IMR-90 (cell line): ENCODE results near the gene DAGLA. TPM values are rescaled to one million over a fixed set of nuclear protein-coding genes. Genes with fewer than 3 reads are reported as not detected.

Experiments used
- ATAC-seq: fragments of 200-7000 bp; cut with Tn5 transposase; 2 replicates; pipeline ENCODE4 v1.9.1; 2020; ENCODE audit warnings: low read depth, mild to moderate bottlenecking, moderate library complexity
- BruUV-seq: library from RNA; stranded (reverse); fragments of 400-500 nt; replicated peaks from 2 replicates; lab custom pipeline; 2021; lab: Mats Ljungman, UMichigan
- CTCF ChIA-PET: fragments of 300-600 bp; formaldehyde crosslinking; extraction: SDS; loops from one replicate; lab custom pipeline; 2021; ENCODE audit warnings: antibody characterized with exemption; lab: Yijun Ruan, JAX
- POLR2A ChIA-PET: fragments of 300-600 bp; sonication (Branson Sonifier 250); formaldehyde crosslinking; loops from one replicate; lab custom pipeline; 2022; ENCODE audit warnings: antibody characterized with exemption; ENCODE audit not compliant: unreplicated experiment; lab: Charles Lee
- DNase-seq: peaks from one replicate; pipeline ENCODE4 v3.0.0; 2013
- H2AFZ ChIP-seq: replicated peaks from 2 replicates; pipeline ENCODE3; 2013; ENCODE audit warnings: low read length, mild to moderate bottlenecking; ENCODE audit not compliant: poor library complexity
- H2AK5ac ChIP-seq: 2 replicates; pipeline ENCODE4 v1.6.1; 2013; ENCODE audit warnings: low read depth, low read length, inconsistent platforms
- H2AK9ac ChIP-seq: replicated peaks from 2 replicates; pipeline ENCODE3; 2013; ENCODE audit warnings: mild to moderate bottlenecking, low read depth, low read length, moderate library complexity; ENCODE audit not compliant: poor library complexity
- H2BK120ac ChIP-seq: 2 replicates; pipeline ENCODE4 v1.6.1; 2013; ENCODE audit warnings: low read depth, low read length, inconsistent platforms
- H2BK15ac ChIP-seq: 3 replicates; pipeline ENCODE4 v1.6.1; 2013; ENCODE audit warnings: low read depth, low read length, inconsistent platforms
- H2BK20ac ChIP-seq: 2 replicates; pipeline ENCODE4 v1.6.1; 2013; ENCODE audit warnings: low read depth, mild to moderate bottlenecking, inconsistent platforms, low read length, moderate library complexity
- H2BK5ac ChIP-seq: 2 replicates; pipeline ENCODE4 v1.6.1; 2013; ENCODE audit warnings: mild to moderate bottlenecking, low read depth, low read length, inconsistent platforms; ENCODE audit not compliant: poor library complexity, severe bottlenecking
- H3K14ac ChIP-seq: replicated peaks from 2 replicates; pipeline ENCODE4 v1.6.1; 2013; ENCODE audit warnings: low read depth, low read length, inconsistent platforms
- H3K18ac ChIP-seq: 2 replicates; pipeline ENCODE4 v1.6.1; 2013; ENCODE audit warnings: low read depth, low read length, control low read depth
- H3K23ac ChIP-seq: 2 replicates; pipeline ENCODE4 v1.6.1; 2013; ENCODE audit warnings: low read depth, low read length, inconsistent platforms
- H3K27ac ChIP-seq: 2 replicates; pipeline ENCODE4 v1.5.1; 2013; ENCODE audit warnings: mild to moderate bottlenecking, control low read depth, low read length; ENCODE audit not compliant: insufficient read depth
- H3K27me3 ChIP-seq: 2 replicates; pipeline ENCODE4 v1.6.1; 2013; ENCODE audit warnings: low read length; ENCODE audit not compliant: control insufficient read depth, insufficient read depth
- H3K36me3 ChIP-seq: 2 replicates; pipeline ENCODE4 v1.6.1; 2013; ENCODE audit warnings: low read length, mixed read lengths; ENCODE audit not compliant: control insufficient read depth, insufficient read depth
- H3K4ac ChIP-seq: 2 replicates; pipeline ENCODE4 v1.6.1; 2013; ENCODE audit warnings: low read depth, low read length, inconsistent platforms
- H3K4me1 ChIP-seq: 2 replicates; pipeline ENCODE4 v1.6.1; 2013; ENCODE audit warnings: low read length, mixed read lengths; ENCODE audit not compliant: control insufficient read depth, insufficient read depth
- H3K4me2 ChIP-seq: 2 replicates; pipeline ENCODE4 v1.6.1; 2013; ENCODE audit warnings: low read depth, mild to moderate bottlenecking, control low read depth, low read length, moderate library complexity
- H3K4me3 ChIP-seq: 2 replicates; pipeline ENCODE4 v1.5.1; 2013; ENCODE audit warnings: low read depth, mild to moderate bottlenecking, control low read depth, low read length, moderate library complexity; ENCODE audit not compliant: insufficient read depth
- H3K56ac ChIP-seq: 2 replicates; pipeline ENCODE4 v1.6.1; 2013; ENCODE audit warnings: low read length, inconsistent platforms; ENCODE audit not compliant: insufficient read depth; ENCODE audit errors: extremely low read depth
- H3K79me1 ChIP-seq, 2 experiments: 2 replicates each; pipeline ENCODE4 v1.6.1; 2013; ENCODE audit warnings: low read length in 2 of 2, inconsistent platforms in 1 of 2, low read depth in 1 of 2
- H3K9ac ChIP-seq: 2 replicates; pipeline ENCODE4 v1.6.1; 2013; ENCODE audit warnings: low read depth, low read length, control low read depth
- H3K9me1 ChIP-seq: 2 replicates; pipeline ENCODE4 v1.6.1; 2013; ENCODE audit warnings: low read length, inconsistent platforms; ENCODE audit not compliant: insufficient read depth
- H3K9me3 ChIP-seq: 2 replicates; pipeline ENCODE4 v1.6.1; 2013; ENCODE audit warnings: low read length; ENCODE audit not compliant: control insufficient read depth, insufficient read depth
- H4K20me1 ChIP-seq: 2 replicates; pipeline ENCODE4 v1.6.1; 2013; ENCODE audit warnings: low read length, inconsistent platforms; ENCODE audit not compliant: insufficient read depth
- H4K5ac ChIP-seq: 2 replicates; pipeline ENCODE4 v1.6.1; 2013; ENCODE audit warnings: mild to moderate bottlenecking, low read depth, low read length, control low read depth
- H4K8ac ChIP-seq, 2 experiments: 2 replicates each; pipeline ENCODE4 v1.6.1; 2013; ENCODE audit warnings: low read depth in 2 of 2, low read length in 2 of 2, control low read depth in 1 of 2, inconsistent platforms in 1 of 2
- H4K91ac ChIP-seq: 2 replicates; pipeline ENCODE4 v1.6.1; 2013; ENCODE audit warnings: low read depth, low read length, inconsistent platforms; ENCODE audit not compliant: insufficient read depth
- WGBS, 2 experiments: methylation state at CpG; one replicate each; pipeline versions ENCODE4 v1.1.5 to v1.1.7; 2013; ENCODE audit warnings: missing lambda C conversion rate in 2 of 2; ENCODE audit not compliant: insufficient read length in 1 of 2; ENCODE audit errors: extremely low coverage in 2 of 2; 5-methylcytosine and 5-hydroxymethylcytosine counted together
- dilution Hi-C: fragments of 300-500 bp; cut with HindIII; formaldehyde crosslinking; loops from one replicate; pipeline ENCODE4 v1.14.3; 2018; ENCODE audit warnings: low sequenced_read_pairs; ENCODE audit not compliant: unreplicated experiment
- in situ Hi-C: fragments of 300-500 bp; cut with MboI; formaldehyde crosslinking; loops from 3 replicates; pipeline ENCODE4 v1.14.3; 2019; ENCODE audit warnings: low sequenced_read_pairs, inconsistent platforms, mixed read lengths
- intact Hi-C: fragments of 100-400 bp; cut with micrococcal nuclease; formaldehyde crosslinking; loops from 2 replicates; pipeline ENCODE4 v1.10.0; 2022
- polyA plus RNA-seq, 3 experiments: library from polyadenylated mRNA; depleted of rRNA; stranded (reverse); fragments of >200 nt; gene quantifications; 2 replicates each; pipeline ENCODE4 v1.2.3, GENCODE V29; 2012; ENCODE audit warnings: low replicate concordance in 1 of 3
- total RNA-seq: library from RNA; depleted of rRNA; stranded (reverse); fragments of >200 nt; gene quantifications from 2 replicates; pipeline ENCODE4 v1.2.3, GENCODE V29; 2012
- TF ChIP-seq, protein P1 (sequence below): fragments of 150-350 bp; IDR thresholded peaks from 2 replicates; pipeline ENCODE4 v1.6.1; 2017; ENCODE audit warnings: mild to moderate bottlenecking, antibody characterized with exemption, low read length, low read depth

The DAGLA gene
- total and polyA plus RNA-seq, 2 of the 4 experiments (the other 2 are of a cell fraction) = 0.90 to 3.8 TPM

DNA sequence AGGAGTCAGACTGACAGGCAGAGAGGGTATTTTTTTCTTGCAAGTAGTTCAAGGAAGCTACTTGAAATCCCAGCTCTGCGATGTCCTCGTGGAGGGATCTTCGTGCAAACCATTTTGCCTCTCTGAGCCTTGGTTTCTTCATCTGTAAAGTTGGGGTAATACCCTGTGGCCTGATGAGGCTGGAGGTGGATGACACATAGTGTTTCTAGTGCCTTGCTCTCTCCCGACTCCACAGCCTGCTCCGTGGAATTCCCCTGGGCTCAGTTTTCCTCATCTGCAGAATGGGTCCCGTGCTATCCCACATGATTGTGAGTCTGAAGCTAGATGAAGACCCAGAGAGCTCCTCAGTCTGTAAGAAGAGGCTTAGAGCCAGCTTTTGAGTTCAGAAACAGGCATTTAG lies 32.7 kb downstream of the DAGLA start:
- intact Hi-C loops = no loop called here
- H3K18ac ChIP-seq = no peak overlapping the region
- H3K4ac ChIP-seq = no peak overlapping the region
- no peaks in the 10 kb centered on the region for H4K20me1 ChIP-seq
- H2BK120ac ChIP-seq = no peak overlapping the region
- H3K23ac ChIP-seq = no peak overlapping the region
- no peak overlapping the region for H2BK5ac ChIP-seq
- no peak overlapping the region for H2BK20ac ChIP-seq
- H3K9me1 ChIP-seq = peaks cover 2% of the 10 kb centered on the region
- POLR2A ChIA-PET = no interaction called here
- H3K4me3 ChIP-seq = no peak overlapping the region
- no peak overlapping the region for H4K8ac ChIP-seq
- no peak overlapping the region for H3K14ac ChIP-seq
- no peak overlapping the region for H2BK15ac ChIP-seq
- no peak overlapping the region for H3K56ac ChIP-seq
- in situ Hi-C loops = no loop called here
- no peak overlapping the region for H4K5ac ChIP-seq
- TF ChIP-seq, protein P1, sequence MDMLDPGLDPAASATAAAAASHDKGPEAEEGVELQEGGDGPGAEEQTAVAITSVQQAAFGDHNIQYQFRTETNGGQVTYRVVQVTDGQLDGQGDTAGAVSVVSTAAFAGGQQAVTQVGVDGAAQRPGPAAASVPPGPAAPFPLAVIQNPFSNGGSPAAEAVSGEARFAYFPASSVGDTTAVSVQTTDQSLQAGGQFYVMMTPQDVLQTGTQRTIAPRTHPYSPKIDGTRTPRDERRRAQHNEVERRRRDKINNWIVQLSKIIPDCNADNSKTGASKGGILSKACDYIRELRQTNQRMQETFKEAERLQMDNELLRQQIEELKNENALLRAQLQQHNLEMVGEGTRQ = no peak
- BruUV-seq = no TSS peak
- H3K4me2 ChIP-seq = no peak overlapping the region
- H2AK5ac ChIP-seq = no peak overlapping the region
- peaks cover 3% of the 10 kb centered on the region for H3K4me1 ChIP-seq
- 0 out of 4 replicates have a peak, but pooled peaks cover 0 to 3% of the 10 kb centered on the region in 2 experiments for H3K79me1 ChIP-seq
- no peak for ATAC-seq
- H4K91ac ChIP-seq = no peak overlapping the region
- H2AK9ac ChIP-seq = no peak overlapping the region
- CTCF ChIA-PET = no interaction called here
- H3K9me3 ChIP-seq = no peaks in the 10 kb centered on the region
- no peak overlapping the region for H3K27ac ChIP-seq
- dilution Hi-C loops = no loop called here
- H3K9ac ChIP-seq = no peak overlapping the region
- no peak for DNase-seq
- H2AFZ ChIP-seq = no peak overlapping the region
- no peaks in the 10 kb centered on the region for H3K36me3 ChIP-seq
- H3K27me3 ChIP-seq = peaks cover 27% of the 10 kb centered on the region; the same call in 1 of the 2 replicates
- no CpG with 5 or more reads among the region's 6 CpGs for WGBS, 2 experiments
